Endothelial cell of umbilical vein (primary cell): ENCODE measurements around the gene SNCA. TPM values are rescaled to one million over a fixed set of nuclear protein-coding genes. Genes with fewer than 3 reads are reported as not detected.
A peak's percentile ranks its signal among the peaks of the same experiment; 100 is the strongest.

ENCODE experiments used
- BruUV-seq: library from RNA; stranded (reverse); fragments of 400-500 nt; replicated peaks from 2 replicates; lab custom pipeline; 2021; lab: Mats Ljungman, UMichigan
- CTCF ChIA-PET: fragments of 300-600, 350-600 bp; sonication (Branson Sonifier 250); formaldehyde crosslinking; loops from one replicate; lab custom pipeline; 2021; ENCODE audit warnings: antibody characterized with exemption, inconsistent platforms; lab: Charles Lee
- POLR2A ChIA-PET: fragments of 300-600, 350-600 bp; sonication (Branson Sonifier 250); formaldehyde crosslinking; loops from one replicate; lab custom pipeline; 2021; ENCODE audit warnings: antibody characterized with exemption, inconsistent platforms; lab: Charles Lee
- DNase-seq: peaks from one replicate; pipeline ENCODE4 v3.0.0-alpha.2; 2011; ENCODE audit warnings: low read depth, low spot score
- FAIRE-seq: peaks from 2 replicates; lab custom pipeline; 2011; peaks lifted over from hg19 to GRCh38; lab: Jason Lieb, UNC
- H2AFZ ChIP-seq: 2 replicates; pipeline ENCODE4 v1.6.0; 2012; ENCODE audit warnings: low read depth, low read length, control low read depth, inconsistent platforms
- H3K27ac ChIP-seq: 2 replicates; pipeline ENCODE4 v1.5.1; 2011; ENCODE audit warnings: low read depth, mild to moderate bottlenecking, control low read depth, low read length, moderate library complexity; ENCODE audit not compliant: insufficient read depth
- H3K27me3 ChIP-seq, 2 experiments: 2 replicates each; pipeline versions ENCODE4 v1.6.0 to v1.6.1; 2011; ENCODE audit warnings: low read length in 2 of 2, mixed read lengths in 1 of 2; ENCODE audit not compliant: control insufficient read depth in 2 of 2, insufficient read depth in 2 of 2
- H3K36me3 ChIP-seq, 2 experiments: 2 replicates in 1 of 2; 3 replicates in 1 of 2; pipeline ENCODE4 v1.5.1; 2011; ENCODE audit warnings: low read length in 2 of 2, mild to moderate bottlenecking in 1 of 2, moderate library complexity in 1 of 2; ENCODE audit not compliant: control insufficient read depth in 2 of 2, insufficient read depth in 2 of 2; ENCODE audit errors: extremely low read depth in 1 of 2
- H3K4me1 ChIP-seq: 3 replicates; pipeline ENCODE4 v1.5.1; 2011; ENCODE audit warnings: mild to moderate bottlenecking, low read length; ENCODE audit not compliant: control insufficient read depth, insufficient read depth; ENCODE audit errors: extremely low read depth
- H3K4me2 ChIP-seq: 2 replicates; pipeline ENCODE4 v1.6.1; 2011; ENCODE audit warnings: low read length, control low read depth, mixed read lengths; ENCODE audit not compliant: insufficient read depth
- H3K4me3 ChIP-seq, 3 experiments: fragments of 200-600 bp in 1 of 3; sonication (generic), shearing (Covaris generic) in 1 of 3; replicated peaks in 1 of 3; 2 replicates each; pipeline ENCODE4 v1.5.1; 2011 to 2016; ENCODE audit warnings: control low read depth in 3 of 3, low read length in 3 of 3, mild to moderate bottlenecking in 2 of 3, inconsistent platforms in 1 of 3, low read depth in 1 of 3, moderate library complexity in 1 of 3; ENCODE audit not compliant: insufficient read depth in 1 of 3
- H3K79me2 ChIP-seq: 2 replicates; pipeline ENCODE4 v1.6.0; 2012; ENCODE audit warnings: low read length, inconsistent platforms; ENCODE audit not compliant: control insufficient read depth, insufficient read depth
- H3K9ac ChIP-seq: replicated peaks from 2 replicates; pipeline ENCODE3; 2011; ENCODE audit warnings: low read length, control low read depth; ENCODE audit not compliant: insufficient read depth; ENCODE audit errors: extremely low read depth
- H3K9me1 ChIP-seq: replicated peaks from 3 replicates; pipeline ENCODE4 v1.6.0; 2011; ENCODE audit warnings: mild to moderate bottlenecking, low read length; ENCODE audit not compliant: control insufficient read depth, insufficient read depth; ENCODE audit errors: extremely low read depth
- H3K9me3 ChIP-seq: replicated peaks from 2 replicates; pipeline ENCODE4 v1.5.1; 2012; ENCODE audit warnings: low read length, inconsistent platforms; ENCODE audit not compliant: control insufficient read depth, insufficient read depth
- H4K20me1 ChIP-seq: replicated peaks from 2 replicates; pipeline ENCODE3; 2011; ENCODE audit warnings: mild to moderate bottlenecking, low read length; ENCODE audit not compliant: control insufficient read depth, insufficient read depth; ENCODE audit errors: extremely low read depth
- CTCF ChIP-seq, 2 donors: IDR thresholded peaks; 1 replicate in 1 of 2; 2 replicates in 1 of 2; pipeline ENCODE4 v1.5.1; 2011; ENCODE audit warnings: low read length in 2 of 2, mild to moderate bottlenecking in 2 of 2, moderate library complexity in 2 of 2, control low read depth in 1 of 2, inconsistent platforms in 1 of 2, low read depth in 1 of 2; ENCODE audit not compliant: insufficient read depth in 1 of 2; ENCODE audit errors: extremely low read depth in 1 of 2
- EZH2 ChIP-seq: IDR thresholded peaks from 2 replicates; pipeline ENCODE4 v1.6.1; 2012; ENCODE audit warnings: borderline replicate concordance, low read depth, mild to moderate bottlenecking, moderate library complexity, low read length, inconsistent platforms; ENCODE audit not compliant: severe bottlenecking
- FOS ChIP-seq: IDR thresholded peaks from 2 replicates; pipeline ENCODE4 v1.6.1; 2011; ENCODE audit warnings: mild to moderate bottlenecking, low read length, moderate library complexity, borderline replicate concordance; ENCODE audit not compliant: insufficient read depth
- GATA2 ChIP-seq: IDR thresholded peaks from 2 replicates; pipeline ENCODE4 v1.7.0; 2011; ENCODE audit warnings: low read depth, mild to moderate bottlenecking, moderate library complexity, mixed read lengths, low read length; ENCODE audit not compliant: insufficient read length, insufficient read depth
- JUN ChIP-seq: IDR thresholded peaks from 2 replicates; pipeline ENCODE4 v1.6.1; 2011; ENCODE audit warnings: borderline replicate concordance, low read depth; ENCODE audit not compliant: insufficient read length, insufficient read depth
- MYC ChIP-seq: IDR thresholded peaks from one replicate; pipeline ENCODE4 v1.6.1; 2011; ENCODE audit warnings: mild to moderate bottlenecking, low read depth, low read length
- POLR2A ChIP-seq: IDR thresholded peaks from 2 replicates; pipeline ENCODE4 v1.6.1; 2012; ENCODE audit warnings: low read depth, mild to moderate bottlenecking, control low read depth, low read length
- POLR2AphosphoS5 ChIP-seq: IDR thresholded peaks from 2 replicates; pipeline ENCODE4 v1.6.1; 2012; ENCODE audit warnings: low read depth, mild to moderate bottlenecking, control low read depth, low read length, moderate library complexity; ENCODE audit not compliant: insufficient read depth
- dilution Hi-C: fragments of 300-500 bp; cut with MboI; formaldehyde crosslinking; loops from one replicate; pipeline ENCODE4 v1.15.0; 2019; ENCODE audit warnings: low sequenced_read_pairs; ENCODE audit not compliant: extremely low pct_ligation_motif_present
- intact Hi-C: fragments of 100-400 bp; cut with micrococcal nuclease; formaldehyde crosslinking; loops from one replicate; pipeline ENCODE4 v1.10.0; 2022
- polyA plus RNA-seq, 4 experiments: library from polyadenylated mRNA; depleted of rRNA in 3 of 4; stranded (reverse) in 3 of 4; unstranded in 1 of 4; fragments of >200 nt; gene quantifications; 2 replicates each; pipeline versions ENCODE4 v1.2.1 to v1.2.3, GENCODE V29; 2011 to 2012; ENCODE audit warnings: missing spikeins in 1 of 4
- total RNA-seq: library from RNA; stranded (reverse); gene quantifications from 2 replicates; pipeline ENCODE4 v1.2.3, GENCODE V29; 2021
- TF ChIP-seq, protein P1 (sequence below): IDR thresholded peaks from 2 replicates; pipeline ENCODE4 v1.6.1; 2011; ENCODE audit not compliant: insufficient read depth, insufficient read length

The SNCA gene
- total and polyA plus RNA-seq, 2 donors (not counting 3 experiments of a cell fraction or from before 2014, with no cell fraction given), result 76.8 to 116 TPM

DNA sequence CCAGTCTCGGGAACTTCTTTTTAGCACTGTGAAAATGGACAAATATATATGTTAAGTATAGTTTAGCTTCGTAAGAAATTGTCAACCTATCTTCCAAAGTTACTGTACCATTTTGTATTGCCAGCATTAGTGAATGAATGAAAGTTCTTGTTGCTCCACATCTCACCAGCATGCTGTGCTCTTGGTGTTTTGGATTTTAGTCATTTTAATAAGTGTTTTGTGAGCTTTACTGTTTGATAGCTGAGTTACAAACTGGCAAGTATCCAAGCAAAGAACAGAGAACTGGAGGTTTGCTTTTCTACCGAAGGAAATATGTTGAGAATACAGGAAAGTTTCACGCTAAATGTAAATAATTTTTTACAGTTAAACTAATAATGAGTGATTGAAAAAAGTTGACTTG lies 33.0 kb downstream of the SNCA start:
- no peak overlapping the region for H3K4me3 ChIP-seq
- no peaks in the 10 kb centered on the region for H3K27me3 ChIP-seq
- H3K9ac ChIP-seq, result no peak overlapping the region
- H3K9me3 ChIP-seq, result no peaks in the 10 kb centered on the region
- peaks cover 39% of the 10 kb centered on the region for H3K79me2 ChIP-seq
- H3K9me1 ChIP-seq, result no peaks in the 10 kb centered on the region
- H3K27ac ChIP-seq, result no peak overlapping the region
- H4K20me1 ChIP-seq, result no peaks in the 10 kb centered on the region
- dilution Hi-C loops, result no loop called here
- H3K36me3 ChIP-seq, result peaks cover 0 to 2% of the 10 kb centered on the region in 2 experiments
- no peak overlapping the region for H3K4me2 ChIP-seq
- FAIRE-seq, result no peak
- no peak overlapping the region for H2AFZ ChIP-seq
- DNase-seq, result peak; percentile 58
- TF ChIP-seq EZH2 (no peak), POLR2AphosphoS5 (no peak), JUN (no peak), GATA2 (no peak), FOS (no peak), CTCF (IDR thresholded peaks at IDR 0.05; ENCODE audit: extremely low read depth in 1 of 2, insufficient read depth in 1 of 2, low read depth in 1 of 2, low read length in 2 of 2) (no peak), MYC (no peak), POLR2A (no peak)
- TF ChIP-seq, protein P1, sequence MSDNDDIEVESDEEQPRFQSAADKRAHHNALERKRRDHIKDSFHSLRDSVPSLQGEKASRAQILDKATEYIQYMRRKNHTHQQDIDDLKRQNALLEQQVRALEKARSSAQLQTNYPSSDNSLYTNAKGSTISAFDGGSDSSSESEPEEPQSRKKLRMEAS, result no peak
- POLR2A ChIA-PET, result no interaction called here
- H3K4me1 ChIP-seq, result peaks cover 30% of the 10 kb centered on the region
- CTCF ChIA-PET, result interaction anchor here (1.2 to 1.5 kb wide), 4 partner anchors 14 to 65 kb away, joined by 3 to 5 read pairs (median 4); no protein-coding TSS in a partner anchor
- intact Hi-C loops, result no loop called here
- BruUV-seq, result no TSS peak
